NCI-H748 (cell line): ENCODE results near the gene SNX5.

Experiments used
- DNase-seq: peaks from one replicate; lab custom pipeline; 2025; ENCODE audit not compliant: unreplicated experiment; lab: John Stamatoyannopoulos, UW

The SNX5 gene

DNA sequence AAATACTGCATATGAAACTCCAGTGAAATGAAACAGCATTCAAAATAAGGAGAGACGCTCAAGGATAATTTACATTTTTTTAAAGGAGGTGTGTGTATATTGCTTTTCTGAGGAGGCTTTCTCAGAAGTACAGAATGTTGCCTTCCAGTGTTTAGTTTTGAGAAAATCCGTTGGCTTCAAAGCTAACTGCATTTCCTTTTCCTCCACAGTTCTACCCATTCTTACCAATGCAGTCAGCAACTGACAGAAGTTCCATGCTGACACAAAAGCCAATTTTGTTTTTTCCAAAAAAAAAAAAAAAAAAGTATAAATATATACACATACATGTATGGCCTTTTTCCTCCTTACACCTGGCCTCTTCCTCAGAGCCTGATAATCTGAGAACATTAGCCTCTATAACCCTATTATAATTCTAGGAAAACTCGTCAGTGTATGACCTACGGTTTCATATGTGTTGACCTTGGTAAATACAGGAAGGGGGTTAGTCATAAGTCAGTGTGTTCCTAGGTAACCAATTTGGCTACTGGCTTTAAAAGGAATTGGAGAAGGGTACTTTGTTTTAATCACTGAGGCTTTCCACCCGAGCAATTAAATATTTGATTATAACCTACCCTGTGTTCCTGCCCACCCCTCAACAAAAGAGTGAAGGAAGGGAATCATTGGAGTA, 24.4 kb upstream of the SNX5 start:
- peak; percentile 90 for DNase-seq

- DNase-seq = no peak
Measured at GRCh38 chr20:17992224-17992637, 23.6 kb upstream of the SNX5 start.

DNA sequence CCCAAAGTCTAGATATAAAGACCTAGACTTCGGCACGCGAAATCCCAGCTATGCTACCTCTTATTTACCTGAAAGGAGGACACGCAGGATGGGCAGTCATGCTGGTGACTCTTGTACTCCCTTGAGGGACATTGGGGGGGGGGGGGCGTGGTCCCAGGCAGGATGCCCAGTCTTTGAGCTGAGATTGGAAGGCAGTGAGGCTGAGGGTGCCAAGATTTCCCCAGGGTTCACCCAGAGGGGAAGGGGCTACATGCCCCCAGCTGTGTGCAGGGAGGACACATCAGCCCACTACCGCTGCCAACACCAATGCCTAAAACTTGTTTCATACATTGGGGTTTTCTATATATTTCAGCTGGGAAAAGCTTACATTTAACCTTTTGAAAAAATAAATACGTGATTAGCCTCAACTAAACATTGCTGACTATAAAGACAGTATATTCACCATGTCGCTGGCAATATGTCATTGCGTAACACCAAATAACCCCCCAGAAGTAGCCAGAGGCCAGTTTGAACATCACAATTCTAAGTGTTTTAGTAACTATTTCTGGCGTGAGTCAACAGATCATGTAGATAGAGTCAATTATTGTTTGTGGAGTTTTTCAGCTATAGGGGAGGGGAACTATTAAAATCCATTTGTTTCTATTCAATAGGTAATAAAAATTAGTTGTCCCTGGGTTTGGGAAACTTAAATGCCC, 21.8 kb upstream of the SNX5 start:
- no peak for DNase-seq

GRCh38 chr20:17987988-17988387, 19.4 kb upstream of the SNX5 start:
- DNase-seq = no peak

- DNase-seq = no peak
Measured at GRCh38 chr20:17985388-17986018, 16.9 kb upstream of the SNX5 start.

GRCh38 chr20:17976305-17976704, 7.7 kb upstream of the SNX5 start:
- no peak for DNase-seq

- DNase-seq = peak; percentile 15
Measured at GRCh38 chr20:17972121-17972520, 3.5 kb upstream of the SNX5 start.

DNA sequence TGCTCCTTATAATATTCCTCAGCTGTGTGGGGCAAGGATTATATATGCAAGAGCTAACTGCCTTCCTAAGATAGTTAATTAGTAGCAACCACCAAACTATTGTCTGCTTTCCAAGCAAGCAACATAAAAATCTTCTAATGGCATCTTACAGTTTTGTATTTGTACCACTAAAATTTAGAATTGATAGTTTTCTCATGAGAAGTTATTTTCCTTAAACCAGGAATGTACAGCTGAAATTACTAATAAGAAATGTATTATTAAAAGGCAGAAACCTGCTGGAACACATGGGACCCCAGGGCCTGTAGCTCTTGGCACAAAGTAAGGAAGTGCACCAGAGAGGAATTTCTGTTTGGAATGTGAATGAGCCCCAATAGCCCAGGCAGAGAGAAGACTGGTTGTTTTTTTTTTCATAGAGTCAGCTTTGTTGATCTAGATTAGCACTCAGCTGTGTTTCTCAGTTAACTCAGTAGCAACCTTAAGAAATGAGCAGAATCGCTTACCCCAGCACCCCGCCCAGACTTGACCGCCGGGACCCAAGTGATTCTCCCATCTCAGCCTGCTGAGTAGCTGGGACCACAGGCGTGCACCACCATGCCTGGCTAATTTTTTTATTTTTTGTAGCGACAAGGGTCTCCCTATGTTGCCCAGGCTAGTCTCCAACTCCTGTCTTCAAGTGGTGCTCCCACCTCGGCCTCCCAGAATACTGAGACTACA, 2.9 kb upstream of the SNX5 start:
- DNase-seq = no peak

- DNase-seq = peak; percentile 49
Measured at GRCh38 chr20:17969884-17970409, 1.4 kb upstream of the SNX5 start.

DNA sequence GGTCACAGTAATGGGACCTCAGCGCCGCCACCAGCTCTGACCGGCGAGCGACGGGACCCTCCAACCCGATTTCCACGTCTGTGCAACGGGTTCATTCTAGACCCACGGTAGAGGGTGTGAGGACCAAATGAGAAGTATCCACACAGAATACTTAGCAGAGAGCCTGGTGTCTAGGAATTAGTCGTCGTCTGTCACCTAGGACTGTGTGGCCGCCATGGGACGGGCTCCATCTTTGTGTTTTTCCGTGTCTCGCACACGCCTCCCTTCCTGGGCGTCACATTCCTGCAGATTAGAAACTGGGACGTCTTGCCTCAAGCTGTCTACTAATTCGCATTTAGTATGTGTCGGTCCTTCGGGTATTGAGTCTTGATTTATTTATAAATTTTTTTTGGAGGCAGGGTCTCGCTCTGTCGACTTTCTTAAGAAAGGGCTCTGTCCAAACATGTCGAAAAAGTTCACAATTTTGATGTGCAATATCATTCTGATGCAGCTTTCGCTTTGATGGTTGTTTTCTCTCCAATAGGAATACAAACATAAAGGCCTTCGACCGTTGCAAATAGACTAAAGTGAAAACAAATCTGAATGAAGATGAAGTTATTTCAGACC, 787 bp upstream of the SNX5 start:
- DNase-seq = peak; percentile 62

- DNase-seq = peak; percentile 57
Measured at GRCh38 chr20:17967521-17968365, 851 bp downstream of the SNX5 start.

GRCh38 chr20:17966432-17967310, 1.9 kb downstream of the SNX5 start:
- peak; percentile 47 for DNase-seq

GRCh38 chr20:17965042-17965697, 3.4 kb downstream of the SNX5 start:
- no peak for DNase-seq

DNA sequence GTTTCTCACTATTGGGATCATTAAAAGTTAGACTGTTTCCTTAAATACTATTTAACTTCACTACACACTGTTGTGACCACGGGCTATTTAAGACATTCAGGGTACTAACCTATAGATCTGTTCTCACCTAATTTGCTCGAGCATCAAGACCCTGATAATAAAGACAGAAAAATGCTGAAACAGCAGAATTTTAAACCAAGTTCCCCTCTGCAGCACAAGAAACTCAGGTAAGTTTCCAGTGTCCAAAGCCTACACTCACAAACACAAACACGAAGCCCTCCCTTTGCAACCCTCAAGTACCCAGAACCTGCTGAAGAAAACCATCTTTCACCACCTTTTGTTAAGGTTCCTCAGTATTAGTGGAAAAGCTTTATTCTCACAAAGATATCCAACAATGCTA, 4.0 kb downstream of the SNX5 start:
- DNase-seq = no peak

- no peak for DNase-seq
Measured at GRCh38 chr20:17964073-17964472, 4.5 kb downstream of the SNX5 start.

GRCh38 chr20:17963114-17963897, 5.3 kb downstream of the SNX5 start:
- DNase-seq = no peak

- no peak for DNase-seq
Measured at GRCh38 chr20:17961587-17961940, 7.0 kb downstream of the SNX5 start.
